Pancreas (tissue), 10 donors: ENCODE data around the gene STN1. TPM values are rescaled to one million over a fixed set of nuclear protein-coding genes. Genes with fewer than 3 reads are reported as not detected.

Experiments used
- ATAC-seq, 4 donors: fragments of 200-7000 bp; cut with Tn5 transposase; one replicate each; pipeline versions ENCODE4 v1.8.0 to v1.9.1; 2020; ENCODE audit warnings: mild to moderate bottlenecking in 4 of 4, moderate library complexity in 4 of 4
- DNase-seq, 6 donors: peaks; one replicate each; pipeline ENCODE4 v3.0.0-alpha.2; 2020
- FAIRE-seq: peaks from 2 replicates; lab custom pipeline; 2012; peaks lifted over from hg19 to GRCh38; lab: Jason Lieb, UNC
- H3K27ac ChIP-seq, 4 donors: fragments of 200-600 bp; sonication (generic); 1 replicate in 3 of 4; 2 replicates in 1 of 4; pipeline versions ENCODE4 v1.5.0 to v1.8.0; 2020
- H3K27me3 ChIP-seq, 4 donors: fragments of 200-600 bp; one replicate each; pipeline ENCODE4 v1.8.0; 2021
- H3K36me3 ChIP-seq, 3 donors: fragments of 200-600 bp; sonication (generic) in 1 of 3; one replicate each; pipeline versions ENCODE4 v1.5.0 to v1.8.0; 2020 to 2021
- H3K4me1 ChIP-seq, 3 donors: fragments of 200-600 bp; one replicate each; pipeline ENCODE4 v1.8.0; 2021
- H3K4me3 ChIP-seq, 4 donors: fragments of 200-600 bp; sonication (generic) in 2 of 4; one replicate each; pipeline versions ENCODE4 v1.5.0 to v1.8.0; 2020 to 2021
- H3K9me3 ChIP-seq, 4 donors: fragments of 200-600 bp; one replicate each; pipeline ENCODE4 v1.8.0; 2021
- WGBS, 2 donors: extraction: QIAGEN DNeasy Blood & Tissue Kit; methylation state at CpG; one replicate each; pipeline ENCODE4 v1.1.7; 2013; 5-methylcytosine and 5-hydroxymethylcytosine counted together
- intact Hi-C, 3 donors: fragments of 100-400 bp; cut with DNase I; formaldehyde crosslinking; loops; one replicate each; pipeline versions ENCODE4 v1.11.1 to v1.14.2; 2022
- polyA plus RNA-seq, 2 donors: library from polyadenylated mRNA; stranded (reverse); fragments of 200-250 nt; gene quantifications; one replicate each; pipeline ENCODE4 v1.2.3, GENCODE V29; 2013
- total RNA-seq, 6 donors: library from RNA; stranded (reverse); fragmentation: NEBNext Ultra II Directional in 4 of 6; extraction: Animal tissue kit (Norgen Biotek cat#: 25700) in 4 of 6; gene quantifications; one replicate each; pipeline versions ENCODE4 v1.2.1 to v1.2.4, GENCODE V29; 2021 to 2023
- TF ChIP-seq, protein P1 (sequence below), 4 donors: fragments of 200-600 bp; sonication (generic) in 3 of 4; IDR thresholded peaks; one replicate each; pipeline versions ENCODE4 v1.5.0 to v1.8.0; 2021; ENCODE audit warnings: antibody characterized with exemption in 4 of 4
- donor health status: healthy with polysubstance abuse.
- donor health status: DM: no; HTN: no; CAD: no; lungs with moderate emphysema.
- donor health status: DM: no; HTN: no; CAD: no.
- donor health status: control.
- donor health status: control.
- donor health status: Bipolar disorder and iron deficiency.
- donor health status: DM: yes; HTN: yes; CAD: no.
- donor health status: DM: no; HTN: no; CAD: no.
- donor health status: DM: no; HTN: no; CAD: no.
- donor health status: DM: yes; HTN: yes; CAD: no.

STN1 gene
- total and polyA plus RNA-seq, 8 donors: 7.0 to 15.9 (median 13.3) TPM

DNA sequence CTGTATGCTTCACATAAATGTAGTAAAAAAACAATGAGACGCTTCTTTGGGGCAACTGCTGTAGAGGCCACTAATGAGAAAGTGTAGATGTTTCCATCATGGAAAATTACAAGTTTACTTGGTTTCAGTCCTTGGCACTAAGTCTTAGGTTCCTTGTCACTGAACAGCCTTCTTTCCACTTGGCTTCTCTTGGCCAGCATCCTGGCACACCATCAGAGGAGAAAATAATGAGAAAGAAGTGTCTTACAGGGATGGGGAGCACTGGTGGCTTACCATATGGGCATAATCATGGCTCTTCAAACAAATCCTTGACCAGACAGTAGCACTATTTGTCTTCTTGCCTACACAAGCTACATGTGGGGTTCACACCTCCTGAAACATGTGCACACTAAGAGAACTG lies 40.1 kb downstream of the STN1 start:
- intact Hi-C loops: loop anchor here in 2 of 3 donors (10.0 kb wide), 2 partner anchors 173 to 263 kb away; no protein-coding TSS in a partner anchor
- no peaks in the 10 kb centered on the region for H3K4me1 ChIP-seq
- ATAC-seq: no peak
- H3K4me3 ChIP-seq: no peak overlapping the region
- no peak for DNase-seq
- H3K27me3 ChIP-seq: no peaks in the 10 kb centered on the region
- no peak overlapping the region for H3K27ac ChIP-seq
- TF ChIP-seq, protein P1, sequence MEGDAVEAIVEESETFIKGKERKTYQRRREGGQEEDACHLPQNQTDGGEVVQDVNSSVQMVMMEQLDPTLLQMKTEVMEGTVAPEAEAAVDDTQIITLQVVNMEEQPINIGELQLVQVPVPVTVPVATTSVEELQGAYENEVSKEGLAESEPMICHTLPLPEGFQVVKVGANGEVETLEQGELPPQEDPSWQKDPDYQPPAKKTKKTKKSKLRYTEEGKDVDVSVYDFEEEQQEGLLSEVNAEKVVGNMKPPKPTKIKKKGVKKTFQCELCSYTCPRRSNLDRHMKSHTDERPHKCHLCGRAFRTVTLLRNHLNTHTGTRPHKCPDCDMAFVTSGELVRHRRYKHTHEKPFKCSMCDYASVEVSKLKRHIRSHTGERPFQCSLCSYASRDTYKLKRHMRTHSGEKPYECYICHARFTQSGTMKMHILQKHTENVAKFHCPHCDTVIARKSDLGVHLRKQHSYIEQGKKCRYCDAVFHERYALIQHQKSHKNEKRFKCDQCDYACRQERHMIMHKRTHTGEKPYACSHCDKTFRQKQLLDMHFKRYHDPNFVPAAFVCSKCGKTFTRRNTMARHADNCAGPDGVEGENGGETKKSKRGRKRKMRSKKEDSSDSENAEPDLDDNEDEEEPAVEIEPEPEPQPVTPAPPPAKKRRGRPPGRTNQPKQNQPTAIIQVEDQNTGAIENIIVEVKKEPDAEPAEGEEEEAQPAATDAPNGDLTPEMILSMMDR (IDR thresholded peaks at IDR 0.05): no peak
- no peaks in the 10 kb centered on the region for H3K9me3 ChIP-seq
- peaks cover 0 to 42% (median 0%) of the 10 kb centered on the region in 3 donors for H3K36me3 ChIP-seq
- WGBS, 2 donors: 93 to 97% methylated on average over 1 of the region's 1 CpG
- no peak for FAIRE-seq

DNA sequence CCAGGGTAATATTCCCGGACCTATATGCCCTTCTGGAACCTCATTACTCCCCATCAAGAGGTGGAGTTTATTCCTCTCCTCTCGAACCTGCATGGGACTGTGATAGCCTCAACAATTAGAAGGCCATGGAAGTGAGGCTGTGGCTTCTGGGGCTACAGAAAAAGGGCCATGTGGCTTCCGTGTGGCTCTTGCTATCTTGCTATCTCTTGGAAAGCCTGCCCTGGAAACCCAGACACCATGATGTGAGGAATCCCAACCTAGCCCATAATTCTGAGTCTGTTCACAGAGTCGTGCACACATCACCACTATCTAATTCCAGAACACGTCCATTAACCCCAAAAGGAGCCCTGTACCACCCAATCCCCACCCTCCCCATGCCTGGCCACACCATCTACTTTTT lies 41.8 kb downstream of the STN1 start:
- FAIRE-seq: no peak
- no peak for DNase-seq
- Histone ChIP-seq H3K36me3 (peaks cover 0 to 32% (median 0%) of the 10 kb centered on the region in 3 donors), H3K9me3 (no peaks in the 10 kb centered on the region), H3K4me3 (no peak overlapping the region), H3K27me3 (no peaks in the 10 kb centered on the region), H3K4me1 (no peaks in the 10 kb centered on the region), H3K27ac (no peak overlapping the region)
- ATAC-seq: no peak
- TF ChIP-seq, protein P1 (IDR thresholded peaks at IDR 0.05): no peak
- intact Hi-C loops: loop anchor here in 2 of 3 donors (10.0 kb wide), 2 partner anchors 171 to 261 kb away; no protein-coding TSS in a partner anchor
- 84 to 92% methylated on average over 5 of the region's 5 CpGs for WGBS, 2 donors

DNA sequence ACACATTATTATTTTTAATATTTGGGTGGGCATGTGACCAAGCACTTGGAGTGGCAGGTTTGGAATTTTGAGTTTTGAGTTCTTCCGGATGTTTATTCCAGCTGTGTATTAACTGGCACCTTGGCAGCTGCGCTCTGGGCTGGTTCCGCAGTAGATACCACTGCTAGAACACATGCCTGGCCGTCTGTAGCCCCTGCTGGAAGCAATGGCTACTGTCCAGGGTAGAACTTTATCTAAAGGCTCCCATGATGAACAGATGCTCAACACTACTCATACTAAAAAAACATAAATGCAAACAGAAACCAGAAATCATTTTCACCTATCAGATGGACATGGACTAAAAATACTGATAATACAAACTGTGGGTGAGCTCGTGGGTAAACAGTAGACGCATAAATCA lies 43.3 kb downstream of the STN1 start:
- no peak overlapping the region for H3K4me3 ChIP-seq
- intact Hi-C loops: loop anchor here (5.0 to 10.0 kb wide), 3 partner anchors 162 to 260 kb away; no protein-coding TSS in a partner anchor
- H3K36me3 ChIP-seq: peaks cover 0 to 21% (median 0%) of the 10 kb centered on the region in 3 donors
- TF ChIP-seq, protein P1 (IDR thresholded peaks at IDR 0.05): no peak
- ATAC-seq (peak in 3 of 4 donors; percentile 23 to 64 (median 39)), FAIRE-seq (no peak), DNase-seq (no peak)
- H3K9me3 ChIP-seq: no peaks in the 10 kb centered on the region
- no peak overlapping the region for H3K27ac ChIP-seq
- no peaks in the 10 kb centered on the region for H3K27me3 ChIP-seq
- H3K4me1 ChIP-seq: no peaks in the 10 kb centered on the region
- WGBS, 2 donors: 26 to 38% methylated on average over 6 of the region's 6 CpGs

DNA sequence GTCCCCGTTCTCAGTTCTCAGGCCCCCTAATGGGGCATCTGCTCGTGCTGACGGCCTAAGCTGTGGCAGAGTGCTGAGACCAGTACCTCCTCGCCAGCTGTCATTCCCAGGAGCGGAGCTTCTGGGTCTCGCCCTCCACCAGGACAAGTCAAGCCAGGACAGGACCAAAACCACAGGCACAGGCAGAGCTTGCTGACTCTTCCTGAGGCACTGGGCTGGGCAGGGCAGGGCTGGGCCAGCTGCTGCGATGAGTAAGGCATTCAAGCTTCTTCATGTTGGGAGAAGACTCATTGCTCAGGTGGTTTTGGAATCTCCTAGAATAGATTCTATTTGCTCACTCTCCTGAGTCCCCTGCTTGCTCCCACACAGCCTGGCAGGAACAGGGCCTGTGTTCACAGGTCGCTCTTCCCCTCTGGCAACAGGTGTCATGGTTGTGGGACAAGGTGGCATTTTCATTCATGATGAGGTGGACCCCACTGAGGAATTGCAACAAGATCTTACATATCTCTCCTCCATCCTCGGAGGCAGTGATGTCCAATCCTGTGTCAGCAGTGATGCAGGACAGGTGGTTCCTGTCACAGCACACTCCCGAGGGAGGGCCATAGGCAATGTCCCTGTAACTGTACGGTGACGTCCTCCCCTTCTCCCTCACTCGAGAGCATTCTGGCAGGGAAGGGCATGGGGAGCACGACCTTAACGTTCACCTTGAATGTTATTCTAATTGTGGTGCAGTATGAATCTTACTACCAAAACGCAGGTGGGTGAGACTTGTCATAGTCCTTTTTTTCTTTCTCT lies 45.6 kb downstream of the STN1 start:
- Histone ChIP-seq H3K27ac (no peak overlapping the region), H3K4me3 (no peak overlapping the region), H3K9me3 (no peaks in the 10 kb centered on the region), H3K36me3 (no peaks in the 10 kb centered on the region), H3K27me3 (no peaks in the 10 kb centered on the region), H3K4me1 (no peaks in the 10 kb centered on the region)
- 83 to 87% methylated on average over 16 of the region's 16 CpGs for WGBS, 2 donors
- TF ChIP-seq, protein P1 (IDR thresholded peaks at IDR 0.05): no peak
- intact Hi-C loops: loop anchor here (5.0 to 10.0 kb wide), 3 partner anchors 160 to 258 kb away; no protein-coding TSS in a partner anchor
- DNase-seq: no peak
- ATAC-seq: peak in 2 of 4 donors; percentile 53 to 55
- no peak for FAIRE-seq
